ENCODE results near the gene ACBD5.

ACBD5 gene

DNA sequence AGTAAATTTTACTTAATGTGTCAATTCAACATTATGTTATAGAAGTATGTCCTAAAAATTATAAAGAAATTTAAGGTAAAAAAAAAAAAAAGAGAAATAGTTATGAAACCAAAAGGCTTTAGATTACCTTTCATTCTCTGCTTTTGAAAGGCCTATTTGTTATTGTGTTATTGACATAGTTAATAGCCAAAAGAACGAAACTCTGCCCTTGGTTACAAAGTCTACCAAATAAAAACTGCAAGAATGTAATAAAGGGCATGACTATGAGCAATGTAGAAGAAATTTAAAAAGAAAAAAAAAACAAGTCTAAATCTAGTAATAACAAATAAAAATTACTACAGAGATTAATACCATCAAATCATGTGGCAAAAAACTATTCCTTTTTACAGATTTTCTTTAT lies 10.6 kb downstream of the ACBD5 start:
- DNase-seq (ENCODE audit: extremely low read depth, insufficient read length): no peak
- Histone ChIP-seq H3K4me3 (replicated peaks; ENCODE audit: low read depth, low read length) (no peak overlapping the region), H3K36me3 (ENCODE audit: control insufficient read depth, insufficient read depth, low read length) (no peaks in the 10 kb centered on the region; the same call in 1 of the 2 replicates), H3K27me3 (replicated peaks; ENCODE audit: control insufficient read depth, insufficient read depth, low read length) (no peaks in the 10 kb centered on the region)
- TF ChIP-seq CTCF (IDR thresholded peaks at IDR 0.05; ENCODE audit: insufficient read depth, low read length, poor library complexity, severe bottlenecking): no peak

DNA sequence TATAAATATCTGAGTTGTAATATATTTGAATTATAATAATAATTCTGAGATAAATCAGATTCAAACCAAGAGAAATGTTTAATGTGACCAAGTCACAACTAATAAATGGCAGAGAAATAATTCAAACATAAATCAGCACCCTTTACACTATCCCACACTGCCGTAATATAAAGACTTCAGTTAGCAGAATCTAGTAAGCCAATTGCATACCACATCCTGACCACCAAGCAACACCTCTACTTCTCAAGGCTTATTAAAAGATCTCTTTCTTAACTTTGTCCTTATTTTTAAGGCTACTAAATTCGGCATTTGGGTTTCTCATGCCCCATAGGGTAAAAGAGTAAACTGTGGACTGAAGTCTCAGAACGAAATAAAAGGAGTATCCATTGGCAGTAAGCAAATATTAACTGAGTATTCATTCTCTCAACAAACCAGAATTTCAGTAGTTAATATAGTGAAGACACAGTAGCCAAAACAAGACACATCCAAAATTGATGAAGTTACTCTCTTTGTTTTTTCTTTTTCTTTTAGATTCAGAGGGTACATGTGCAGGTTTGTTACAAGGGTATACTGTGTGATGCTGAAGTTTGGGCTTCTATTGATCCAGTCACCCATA lies 14.8 kb downstream of the ACBD5 start:
- Histone ChIP-seq H3K36me3 (ENCODE audit: control insufficient read depth, insufficient read depth, low read length) (no peaks in the 10 kb centered on the region; the same call in 1 of the 2 replicates), H3K4me3 (replicated peaks; ENCODE audit: low read depth, low read length) (no peak overlapping the region)
- TF ChIP-seq CTCF (IDR thresholded peaks at IDR 0.05; ENCODE audit: insufficient read depth, low read length, poor library complexity, severe bottlenecking): no peak

GRCh38 chr10:27225011-27225590 lies 15.5 kb downstream of the ACBD5 start:
- Histone ChIP-seq H3K36me3 (ENCODE audit: control insufficient read depth, insufficient read depth, low read length) (no peaks in the 10 kb centered on the region; the same call in 1 of the 2 replicates), H3K27me3 (replicated peaks; ENCODE audit: control insufficient read depth, insufficient read depth, low read length) (no peaks in the 10 kb centered on the region), H3K4me3 (replicated peaks; ENCODE audit: low read depth, low read length) (no peak overlapping the region)
- DNase-seq (ENCODE audit: extremely low read depth, insufficient read length): no peak
- TF ChIP-seq CTCF (IDR thresholded peaks at IDR 0.05; ENCODE audit: insufficient read depth, low read length, poor library complexity, severe bottlenecking): no peak

More for the DNA sequence above, 14.8 kb downstream of the ACBD5 start:
- DNase-seq (ENCODE audit: extremely low read depth, insufficient read length): no peak
- H3K27me3 ChIP-seq (replicated peaks; ENCODE audit: control insufficient read depth, insufficient read depth, low read length): no peaks in the 10 kb centered on the region

- H3K36me3 ChIP-seq (ENCODE audit: control insufficient read depth, insufficient read depth, low read length): no peaks in the 10 kb centered on the region; the same call in 1 of the 2 replicates
- H3K4me3 ChIP-seq (replicated peaks; ENCODE audit: low read depth, low read length): no peak overlapping the region
- H3K27me3 ChIP-seq (replicated peaks; ENCODE audit: control insufficient read depth, insufficient read depth, low read length): no peaks in the 10 kb centered on the region
- peak; percentile 59 for TF ChIP-seq CTCF (IDR thresholded peaks at IDR 0.05; ENCODE audit: insufficient read depth, low read length, poor library complexity, severe bottlenecking)
- no peak for DNase-seq (ENCODE audit: extremely low read depth, insufficient read length)
Measured at GRCh38 chr10:27223964-27224363, 16.6 kb downstream of the ACBD5 start.

DNA sequence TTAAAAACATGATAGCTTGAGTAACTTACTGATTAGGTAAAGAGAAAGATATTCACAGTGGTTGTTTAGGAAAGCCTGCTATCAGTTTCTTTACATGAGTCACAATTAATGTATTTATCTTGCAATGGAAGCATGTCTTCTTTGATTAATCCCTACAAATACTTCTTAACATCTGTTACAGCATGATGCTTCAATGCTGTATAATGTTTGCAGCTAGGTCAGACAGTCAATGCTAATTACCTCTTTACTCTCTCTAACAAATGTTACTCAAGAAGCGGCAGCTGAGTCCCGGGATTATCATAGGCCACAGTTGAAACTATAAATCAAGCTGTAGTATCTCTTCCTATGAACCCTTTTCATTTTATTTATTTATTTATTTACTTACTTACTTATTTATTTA lies 33.2 kb downstream of the ACBD5 start:
- DNase-seq (ENCODE audit: extremely low read depth, insufficient read length): no peak
- Histone ChIP-seq H3K4me3 (replicated peaks; ENCODE audit: low read depth, low read length) (no peak overlapping the region), H3K27me3 (replicated peaks; ENCODE audit: control insufficient read depth, insufficient read depth, low read length) (no peaks in the 10 kb centered on the region), H3K36me3 (ENCODE audit: control insufficient read depth, insufficient read depth, low read length) (peaks cover 1% of the 10 kb centered on the region)
- TF ChIP-seq CTCF (IDR thresholded peaks at IDR 0.05; ENCODE audit: insufficient read depth, low read length, poor library complexity, severe bottlenecking): no peak

Measured in GM06990 (cell line).